OCI-LY7 (cell line): ENCODE results near the gene SESN3. TPM values are rescaled to one million over a fixed set of nuclear protein-coding genes. Genes with fewer than 3 reads are reported as not detected.

ENCODE experiments used
- BruUV-seq: library from RNA; stranded (reverse); fragments of 400-500 nt; replicated peaks from 2 replicates; lab custom pipeline; 2021; lab: Mats Ljungman, UMichigan
- CTCF ChIA-PET: fragments of 300-600 bp; sonication (Branson Sonifier 250); formaldehyde crosslinking; loops from one replicate; lab custom pipeline; 2022; ENCODE audit warnings: antibody characterized with exemption; ENCODE audit not compliant: unreplicated experiment; lab: Charles Lee
- POLR2A ChIA-PET: fragments of 300-600 bp; sonication (Branson Sonifier 250); formaldehyde crosslinking; loops from one replicate; lab custom pipeline; 2022; ENCODE audit warnings: antibody characterized with exemption; lab: Charles Lee
- DNase-seq: peaks from one replicate; pipeline ENCODE4 v3.0.0-alpha.2; 2015; ENCODE audit warnings: low spot score
- H2AFZ ChIP-seq: fragments of 200-600 bp; sonication (generic), shearing (Covaris generic); 2 replicates; pipeline ENCODE4 v1.6.1; 2014; ENCODE audit warnings: mild to moderate bottlenecking, antibody characterized with exemption, low read length, moderate library complexity
- H3K27ac ChIP-seq: fragments of 200-600 bp; sonication (generic); 2 replicates; pipeline ENCODE4 v1.5.1; 2014; ENCODE audit warnings: mixed run types, low read depth, mild to moderate bottlenecking, moderate library complexity, low read length, inconsistent platforms; ENCODE audit not compliant: poor library complexity, severe bottlenecking
- H3K36me3 ChIP-seq: fragments of 200-600 bp; sonication (generic); 2 replicates; pipeline ENCODE4 v1.6.1; 2014; ENCODE audit warnings: mild to moderate bottlenecking, antibody characterized with exemption, low read length, moderate library complexity, mixed read lengths; ENCODE audit not compliant: insufficient read depth
- H3K4me1 ChIP-seq: fragments of 200-600 bp; sonication (generic); 2 replicates; pipeline ENCODE4 v1.5.1; 2014; ENCODE audit warnings: mild to moderate bottlenecking, low read length; ENCODE audit not compliant: insufficient read depth, poor library complexity, severe bottlenecking
- H3K4me2 ChIP-seq: fragments of 200-600 bp; sonication (generic); 2 replicates; pipeline ENCODE4 v1.6.1; 2014; ENCODE audit warnings: mild to moderate bottlenecking, low read length
- H3K4me3 ChIP-seq: fragments of 200-600 bp; sonication (generic); 2 replicates; pipeline ENCODE4 v1.5.1; 2014; ENCODE audit warnings: mild to moderate bottlenecking, low read depth, low read length; ENCODE audit not compliant: poor library complexity, severe bottlenecking
- H3K79me2 ChIP-seq: fragments of 200-600 bp; sonication (generic); 2 replicates; pipeline ENCODE4 v1.6.1; 2016; ENCODE audit warnings: low read depth, mild to moderate bottlenecking, low read length, moderate library complexity, mixed read lengths; ENCODE audit not compliant: insufficient read depth
- H3K9me2 ChIP-seq: fragments of 200-600 bp; sonication (generic); 2 replicates; pipeline ENCODE4 v1.6.1; 2016; ENCODE audit warnings: mild to moderate bottlenecking, low read length, mixed read lengths; ENCODE audit not compliant: insufficient read depth
- H3K9me3 ChIP-seq: fragments of 200-600 bp; sonication (generic); 2 replicates; pipeline ENCODE4 v1.6.1; 2014; ENCODE audit warnings: mild to moderate bottlenecking, mixed run types, low read length, mixed read lengths
- H4K20me1 ChIP-seq: fragments of 200-600 bp; sonication (generic); 2 replicates; pipeline ENCODE4 v1.6.1; 2014; ENCODE audit warnings: mild to moderate bottlenecking, antibody characterized with exemption, low read length, moderate library complexity, mixed read lengths; ENCODE audit not compliant: insufficient read depth
- EZH2phosphoT487 ChIP-seq: fragments of 200-600 bp; sonication (generic); IDR thresholded peaks from 2 replicates; pipeline ENCODE4 v1.6.1; 2018; ENCODE audit warnings: low read depth, borderline replicate concordance, mild to moderate bottlenecking, mixed run types, antibody characterized with exemption, low read length, moderate library complexity, mixed read lengths
- intact Hi-C: fragments of 100-400 bp; cut with micrococcal nuclease; formaldehyde crosslinking; loops from one replicate; pipeline ENCODE4 v1.10.0; 2022; ENCODE audit not compliant: unreplicated experiment
- total RNA-seq, 2 experiments: library from RNA; depleted of rRNA in 1 of 2; stranded (reverse); fragments of >200 nt in 1 of 2; shearing (Covaris generic) in 1 of 2; gene quantifications; 2 replicates each; pipeline ENCODE4 v1.2.3, GENCODE V29; 2014 to 2022
- TF ChIP-seq, protein P1 (sequence below): fragments of 200-600 bp; sonication (generic); conservative IDR thresholded peaks from 2 replicates; pipeline ENCODE4 v1.5.1; 2014; ENCODE audit warnings: mild to moderate bottlenecking, antibody characterized with exemption, low read length, moderate library complexity, mixed read lengths

The SESN3 gene
- total RNA-seq, 2 experiments from 2014 or later, result 4.4 to 9.6 TPM

GRCh38 chr11:95229993-95230809 is 801 bp downstream of the SESN3 start:
- Histone ChIP-seq H3K36me3 (no peaks in the 10 kb centered on the region; the same call in 1 of the 2 replicates), H2AFZ (peak overlapping the region; percentile 71; the same call in 1 of the 2 replicates), H3K9me3 (0 out of 2 replicates have a peak, but pooled peaks cover 3% of the 10 kb centered on the region), H3K4me1 (peaks cover 35% of the 10 kb centered on the region), H3K27ac (no peak overlapping the region), H3K9me2 (no peaks in the 10 kb centered on the region), H3K79me2 (peaks cover 9% of the 10 kb centered on the region; the same call in 1 of the 2 replicates), H3K4me2 (peak overlapping the region; percentile 99), H3K4me3 (peak overlapping the region; percentile 83), H4K20me1 (peaks cover 6% of the 10 kb centered on the region; the same call in 1 of the 2 replicates)
- POLR2A ChIA-PET, result interaction anchor here (0.5 to 5.2 kb wide), 28 partner anchors 11 to 1490 kb away, joined by 3 to 122 read pairs (median 5); partner anchors contain the start of genes ENDOD1 and SRSF8
- TF ChIP-seq EZH2phosphoT487, result no peak
- TF ChIP-seq, protein P1, sequence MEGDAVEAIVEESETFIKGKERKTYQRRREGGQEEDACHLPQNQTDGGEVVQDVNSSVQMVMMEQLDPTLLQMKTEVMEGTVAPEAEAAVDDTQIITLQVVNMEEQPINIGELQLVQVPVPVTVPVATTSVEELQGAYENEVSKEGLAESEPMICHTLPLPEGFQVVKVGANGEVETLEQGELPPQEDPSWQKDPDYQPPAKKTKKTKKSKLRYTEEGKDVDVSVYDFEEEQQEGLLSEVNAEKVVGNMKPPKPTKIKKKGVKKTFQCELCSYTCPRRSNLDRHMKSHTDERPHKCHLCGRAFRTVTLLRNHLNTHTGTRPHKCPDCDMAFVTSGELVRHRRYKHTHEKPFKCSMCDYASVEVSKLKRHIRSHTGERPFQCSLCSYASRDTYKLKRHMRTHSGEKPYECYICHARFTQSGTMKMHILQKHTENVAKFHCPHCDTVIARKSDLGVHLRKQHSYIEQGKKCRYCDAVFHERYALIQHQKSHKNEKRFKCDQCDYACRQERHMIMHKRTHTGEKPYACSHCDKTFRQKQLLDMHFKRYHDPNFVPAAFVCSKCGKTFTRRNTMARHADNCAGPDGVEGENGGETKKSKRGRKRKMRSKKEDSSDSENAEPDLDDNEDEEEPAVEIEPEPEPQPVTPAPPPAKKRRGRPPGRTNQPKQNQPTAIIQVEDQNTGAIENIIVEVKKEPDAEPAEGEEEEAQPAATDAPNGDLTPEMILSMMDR, result no peak
- intact Hi-C loops, result loop anchor here (2.0 to 10.0 kb wide), 4 partner anchors 77 to 545 kb away; no protein-coding TSS in a partner anchor
- CTCF ChIA-PET, result interaction anchor here (0.8 to 2.3 kb wide), 6 partner anchors 11 to 162 kb away, joined by 3 to 24 read pairs (median 4); no protein-coding TSS in a partner anchor
- peak; percentile 48 for DNase-seq
- BruUV-seq, result no TSS peak

GRCh38 chr11:95229199-95229992 is 1.6 kb downstream of the SESN3 start:
- intact Hi-C loops, result loop anchor here (10.0 kb wide), 1 partner anchor 545 kb away; no protein-coding TSS in a partner anchor
- Histone ChIP-seq H3K4me2 (peak overlapping the region; percentile 99), H3K36me3 (no peaks in the 10 kb centered on the region; the same call in 1 of the 2 replicates), H3K4me3 (peak overlapping the region; percentile 83), H3K9me3 (peaks cover 11% of the 10 kb centered on the region; the same call in 1 of the 2 replicates), H3K9me2 (no peaks in the 10 kb centered on the region), H3K4me1 (peaks cover 35% of the 10 kb centered on the region), H2AFZ (no peak overlapping the region), H3K27ac (no peak overlapping the region), H3K79me2 (peaks cover 9% of the 10 kb centered on the region; the same call in 1 of the 2 replicates), H4K20me1 (peaks cover 6% of the 10 kb centered on the region; the same call in 1 of the 2 replicates)
- DNase-seq, result no peak
- CTCF ChIA-PET, result interaction anchor here (0.8 to 0.9 kb wide), 2 partner anchors 67 to 75 kb away, joined by 3 to 4 read pairs; no protein-coding TSS in a partner anchor
- TF ChIP-seq, protein P1, result no peak
- TF ChIP-seq EZH2phosphoT487, result no peak
- POLR2A ChIA-PET, result interaction anchor here (0.5 to 5.2 kb wide), 18 partner anchors 11 to 486 kb away, joined by 3 to 122 read pairs (median 4); no protein-coding TSS in a partner anchor
- no TSS peak for BruUV-seq
